Uterus (tissue), 2 donors: ENCODE data around the gene SUSD1.

Source experiments
- CTCF ChIP-seq, 4 experiments: fragments of 200-600 bp in 2 of 4; fragments of 450-650 bp in 2 of 4; sonication (generic) in 2 of 4; IDR thresholded peaks; one replicate each; pipeline ENCODE4 v1.5.1; 2016 to 2019; ENCODE audit warnings: antibody characterized with exemption in 4 of 4, mild to moderate bottlenecking in 2 of 4, moderate library complexity in 1 of 4
- POLR2A ChIP-seq, 2 donors: fragments of 450-650 bp; IDR thresholded peaks; one replicate each; pipeline ENCODE4 v1.6.1; 2016; ENCODE audit warnings: antibody characterized with exemption in 2 of 2, mild to moderate bottlenecking in 1 of 2, moderate library complexity in 1 of 2

DNA sequence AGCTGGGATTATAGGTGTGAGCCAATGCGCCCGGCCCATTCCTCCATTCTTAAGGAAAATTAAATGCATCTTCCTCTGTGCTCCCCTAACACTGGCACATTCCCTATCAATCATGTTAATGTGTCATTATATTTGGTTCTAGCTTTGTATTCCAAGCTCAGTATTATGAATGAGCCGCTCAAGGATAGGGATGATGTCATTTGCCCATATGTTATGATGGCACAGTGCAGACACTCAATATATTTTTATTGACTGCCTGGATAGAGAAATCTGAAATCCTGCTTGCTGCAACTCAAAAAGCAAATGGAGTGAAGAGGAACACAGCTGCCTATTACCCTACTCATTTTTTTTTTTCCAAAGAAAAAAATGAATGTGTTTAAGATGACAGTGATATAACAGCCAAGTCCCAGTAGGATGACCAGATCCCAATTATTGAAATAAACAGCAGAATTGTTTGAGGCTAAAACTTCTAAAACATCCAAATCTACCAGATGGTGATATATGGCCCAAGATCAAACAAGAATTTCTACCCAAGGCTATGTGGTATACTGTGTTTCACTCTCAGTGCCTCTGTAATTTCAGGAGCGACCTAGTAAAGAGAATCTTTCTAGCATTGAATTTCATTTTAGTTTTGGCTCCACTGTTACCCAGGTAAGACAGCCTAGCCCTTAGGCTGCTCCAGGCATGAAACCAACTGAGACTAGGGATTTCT lies 16.3 kb downstream of the SUSD1 start:
- no peak for TF ChIP-seq CTCF (IDR thresholded peaks at IDR 0.05)
- TF ChIP-seq POLR2A (IDR thresholded peaks at IDR 0.05) = no peak
